Left lung (tissue), 10 donors: ENCODE measurements around the gene NINL. TPM values are rescaled to one million over a fixed set of nuclear protein-coding genes. Genes with fewer than 3 reads are reported as not detected.

ENCODE experiments used
- ATAC-seq: fragments of 200-7000 bp; cut with Tn5 transposase; one replicate; pipeline ENCODE4 v1.9.1; 2020; ENCODE audit warnings: moderate library complexity
- DNase-seq, 4 donors: peaks; one replicate each; pipeline ENCODE4 v3.0.0-alpha.2; 2013 to 2020
- H3K27ac ChIP-seq, 2 donors: fragments of 200-600 bp; sonication (generic) in 1 of 2; one replicate each; pipeline versions ENCODE4 v1.5.0 to v1.8.0; 2020 to 2021
- H3K27me3 ChIP-seq, 2 donors: fragments of 200-600 bp; sonication (generic) in 1 of 2; one replicate each; pipeline versions ENCODE4 v1.5.0 to v1.8.0; 2020 to 2021
- H3K36me3 ChIP-seq, 2 donors: fragments of 200-600 bp; sonication (generic) in 1 of 2; one replicate each; pipeline versions ENCODE4 v1.5.0 to v1.8.0; 2020 to 2021
- H3K4me1 ChIP-seq, 2 donors: fragments of 200-600 bp; one replicate each; pipeline ENCODE4 v1.8.0; 2021
- H3K4me3 ChIP-seq, 2 donors: fragments of 200-600 bp; sonication (generic) in 1 of 2; one replicate each; pipeline versions ENCODE4 v1.5.0 to v1.8.0; 2020 to 2021; ENCODE audit warnings: mild to moderate bottlenecking in 1 of 2
- H3K9me3 ChIP-seq, 2 donors: fragments of 200-600 bp; sonication (generic) in 1 of 2; one replicate each; pipeline versions ENCODE4 v1.5.0 to v1.8.0; 2020 to 2021
- intact Hi-C, 2 donors: fragments of 100-400 bp; cut with DNase I; formaldehyde crosslinking; loops; one replicate each; pipeline versions ENCODE4 v1.11.2 to v1.14.2; 2022
- polyA plus RNA-seq, 6 donors: library from polyadenylated mRNA; unstranded; fragments of 120-200 nt; gene quantifications; one replicate each; pipeline ENCODE4 v1.2.1, GENCODE V29; 2013; ENCODE audit not compliant: insufficient read length in 6 of 6
- total RNA-seq, 2 donors: library from RNA; stranded (reverse); fragmentation: NEBNext Ultra II Directional; extraction: Animal tissue kit (Norgen Biotek cat#: 25700); gene quantifications; one replicate each; pipeline ENCODE4 v1.2.1, GENCODE V29; 2021
- TF ChIP-seq, protein P1 (sequence below), 2 donors: fragments of 200-600 bp; sonication (generic) in 1 of 2; IDR thresholded peaks; one replicate each; pipeline versions ENCODE4 v1.5.0 to v1.8.0; 2021; ENCODE audit warnings: antibody characterized with exemption in 2 of 2
- donor health status: DM: no; HTN: yes; CAD: no.
- donor health status: DM: no; HTN: no; CAD: no.

The NINL gene
- total and polyA plus RNA-seq, 8 donors = 9.6 to 78.8 (median 67.8) TPM

DNA sequence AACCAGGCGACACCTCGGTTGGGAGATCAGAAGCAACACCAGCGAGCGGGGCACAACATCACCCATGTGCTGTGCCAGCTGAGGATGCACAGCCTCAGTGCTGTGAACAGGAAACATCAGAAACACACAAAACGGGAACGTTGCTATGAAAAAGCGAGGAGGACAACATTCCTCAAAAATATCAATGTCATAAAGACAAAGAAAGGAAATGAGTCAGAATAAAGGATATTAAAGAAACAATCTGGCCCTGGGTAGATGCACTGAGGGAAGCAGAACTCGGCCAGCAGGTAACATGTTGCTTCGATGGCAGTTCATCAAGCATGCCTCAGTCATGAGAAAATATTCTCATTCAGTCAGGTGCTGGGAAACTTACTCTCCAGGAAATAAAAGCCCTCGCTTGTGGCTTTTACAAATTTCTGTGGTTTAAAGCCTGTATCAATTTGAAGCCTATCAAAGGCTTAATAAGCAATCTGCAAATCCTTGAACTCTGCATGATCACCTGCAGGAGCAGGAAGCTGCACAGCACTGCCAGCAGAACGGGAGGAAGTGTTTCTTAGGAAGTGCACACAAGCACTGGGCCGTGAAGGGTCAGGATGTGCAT is 100.3 kb downstream of the NINL start:
- TF ChIP-seq, protein P1, sequence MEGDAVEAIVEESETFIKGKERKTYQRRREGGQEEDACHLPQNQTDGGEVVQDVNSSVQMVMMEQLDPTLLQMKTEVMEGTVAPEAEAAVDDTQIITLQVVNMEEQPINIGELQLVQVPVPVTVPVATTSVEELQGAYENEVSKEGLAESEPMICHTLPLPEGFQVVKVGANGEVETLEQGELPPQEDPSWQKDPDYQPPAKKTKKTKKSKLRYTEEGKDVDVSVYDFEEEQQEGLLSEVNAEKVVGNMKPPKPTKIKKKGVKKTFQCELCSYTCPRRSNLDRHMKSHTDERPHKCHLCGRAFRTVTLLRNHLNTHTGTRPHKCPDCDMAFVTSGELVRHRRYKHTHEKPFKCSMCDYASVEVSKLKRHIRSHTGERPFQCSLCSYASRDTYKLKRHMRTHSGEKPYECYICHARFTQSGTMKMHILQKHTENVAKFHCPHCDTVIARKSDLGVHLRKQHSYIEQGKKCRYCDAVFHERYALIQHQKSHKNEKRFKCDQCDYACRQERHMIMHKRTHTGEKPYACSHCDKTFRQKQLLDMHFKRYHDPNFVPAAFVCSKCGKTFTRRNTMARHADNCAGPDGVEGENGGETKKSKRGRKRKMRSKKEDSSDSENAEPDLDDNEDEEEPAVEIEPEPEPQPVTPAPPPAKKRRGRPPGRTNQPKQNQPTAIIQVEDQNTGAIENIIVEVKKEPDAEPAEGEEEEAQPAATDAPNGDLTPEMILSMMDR (IDR thresholded peaks at IDR 0.05) = no peak
- DNase-seq = peak in 1 of 4 donors; percentile 22
- H3K36me3 ChIP-seq = peaks cover 0 to 14% of the 10 kb centered on the region in 2 donors
- H3K9me3 ChIP-seq = no peaks in the 10 kb centered on the region
- no peak for ATAC-seq
- H3K27ac ChIP-seq = no peak overlapping the region
- H3K4me1 ChIP-seq = no peaks in the 10 kb centered on the region
- intact Hi-C loops = no loop called here
- H3K27me3 ChIP-seq = no peaks in the 10 kb centered on the region
- no peak overlapping the region for H3K4me3 ChIP-seq

DNA sequence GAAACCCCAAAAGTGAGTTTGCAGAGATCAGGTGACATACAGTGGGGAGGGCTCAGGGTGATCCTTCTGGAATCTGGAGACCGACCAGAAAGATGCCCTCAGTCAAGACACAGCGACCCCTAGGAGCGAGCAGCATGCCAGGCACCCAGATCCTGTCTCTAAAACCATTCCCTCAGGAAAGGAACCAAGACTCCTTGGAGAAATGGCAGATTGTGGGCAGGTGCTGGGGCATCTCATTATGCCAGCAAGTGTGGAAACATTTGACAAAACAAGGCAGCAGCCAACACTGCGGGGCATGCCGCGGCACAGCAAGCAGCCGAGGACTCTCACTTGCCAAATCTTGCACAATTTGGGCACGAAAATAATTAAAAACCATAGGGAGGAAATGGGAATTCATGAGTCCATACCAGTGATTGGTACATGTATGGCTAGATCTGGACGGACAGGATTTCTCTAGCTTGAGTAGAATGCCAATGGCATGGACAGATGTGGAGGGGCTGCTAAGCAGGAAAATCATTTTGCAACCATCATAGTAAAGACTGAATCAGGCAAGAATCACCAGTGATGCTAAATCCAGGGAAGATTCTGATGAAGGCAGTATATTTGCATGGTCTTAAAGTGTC is 101.0 kb downstream of the NINL start:
- DNase-seq (peak in 1 of 4 donors; percentile 28), ATAC-seq (no peak)
- Histone ChIP-seq H3K9me3 (no peaks in the 10 kb centered on the region), H3K4me3 (no peak overlapping the region), H3K4me1 (no peaks in the 10 kb centered on the region), H3K27ac (no peak overlapping the region), H3K36me3 (peaks cover 0 to 14% of the 10 kb centered on the region in 2 donors), H3K27me3 (no peaks in the 10 kb centered on the region)
- intact Hi-C loops = no loop called here
- TF ChIP-seq, protein P1 (IDR thresholded peaks at IDR 0.05) = no peak

DNA sequence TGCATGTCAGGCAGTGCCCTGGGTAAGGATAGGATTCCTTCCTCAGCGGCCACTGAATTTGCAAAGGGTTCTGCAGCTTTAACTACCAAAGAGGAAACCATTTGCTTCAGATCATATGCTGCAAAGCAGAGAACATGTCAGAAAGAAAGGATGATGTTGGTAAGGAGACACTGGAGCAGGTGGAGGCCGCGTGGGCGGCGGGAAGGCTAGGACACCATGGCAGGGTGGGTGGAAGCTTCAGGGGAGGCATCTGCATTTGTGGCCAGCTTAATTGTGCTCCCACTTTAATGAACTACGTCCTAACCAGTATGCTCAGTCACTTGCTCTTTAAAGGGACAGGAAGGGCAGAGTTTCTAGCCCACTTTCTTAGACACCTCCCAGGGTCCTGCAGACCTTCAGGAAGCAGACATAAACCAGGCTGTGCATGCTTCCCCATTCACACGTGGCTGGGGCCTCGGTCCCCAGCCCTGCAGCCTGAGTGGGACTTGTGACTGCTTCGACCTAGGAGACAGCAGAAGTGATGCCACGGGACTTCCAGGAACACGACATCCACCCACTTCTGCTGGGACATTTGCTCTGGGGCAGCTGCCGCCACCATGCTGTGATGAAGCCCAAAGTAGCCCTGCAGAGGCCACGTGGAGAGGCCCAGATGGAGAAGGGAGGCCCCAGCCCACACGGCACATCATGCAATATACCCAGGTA is 101.7 kb downstream of the NINL start:
- TF ChIP-seq, protein P1 (IDR thresholded peaks at IDR 0.05) = no peak
- intact Hi-C loops = no loop called here
- Histone ChIP-seq H3K36me3 (peaks cover 0 to 18% of the 10 kb centered on the region in 2 donors), H3K4me3 (no peak overlapping the region), H3K9me3 (no peaks in the 10 kb centered on the region), H3K27ac (no peak overlapping the region), H3K27me3 (no peaks in the 10 kb centered on the region), H3K4me1 (no peaks in the 10 kb centered on the region)
- DNase-seq (peak in 1 of 4 donors; percentile 28), ATAC-seq (no peak)

DNA sequence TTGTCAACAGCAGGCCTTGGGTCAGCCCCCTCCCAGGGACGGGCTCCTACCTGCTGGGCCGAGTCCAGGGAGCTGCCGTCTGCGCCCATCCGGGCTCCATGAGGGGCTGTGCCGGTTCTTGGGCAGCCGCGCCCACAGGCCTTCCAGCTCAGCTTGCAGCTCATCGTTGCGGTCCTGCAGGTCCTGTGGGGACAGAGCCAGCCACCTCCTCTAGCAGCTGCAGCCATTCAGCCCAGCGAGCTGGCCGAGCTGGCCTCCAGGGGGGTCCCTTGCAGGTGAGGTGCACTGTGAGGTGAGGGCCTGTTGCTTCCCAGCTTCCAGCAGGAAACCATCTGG is 103.4 kb downstream of the NINL start:
- no peaks in the 10 kb centered on the region for H3K4me1 ChIP-seq
- ATAC-seq (no peak), DNase-seq (peak in 1 of 4 donors; percentile 69)
- no peak overlapping the region for H3K27ac ChIP-seq
- no peak overlapping the region for H3K4me3 ChIP-seq
- no peaks in the 10 kb centered on the region for H3K27me3 ChIP-seq
- no peaks in the 10 kb centered on the region for H3K9me3 ChIP-seq
- peaks cover 0 to 22% of the 10 kb centered on the region in 2 donors for H3K36me3 ChIP-seq
- TF ChIP-seq, protein P1 (IDR thresholded peaks at IDR 0.05) = no peak
- intact Hi-C loops = no loop called here

DNA sequence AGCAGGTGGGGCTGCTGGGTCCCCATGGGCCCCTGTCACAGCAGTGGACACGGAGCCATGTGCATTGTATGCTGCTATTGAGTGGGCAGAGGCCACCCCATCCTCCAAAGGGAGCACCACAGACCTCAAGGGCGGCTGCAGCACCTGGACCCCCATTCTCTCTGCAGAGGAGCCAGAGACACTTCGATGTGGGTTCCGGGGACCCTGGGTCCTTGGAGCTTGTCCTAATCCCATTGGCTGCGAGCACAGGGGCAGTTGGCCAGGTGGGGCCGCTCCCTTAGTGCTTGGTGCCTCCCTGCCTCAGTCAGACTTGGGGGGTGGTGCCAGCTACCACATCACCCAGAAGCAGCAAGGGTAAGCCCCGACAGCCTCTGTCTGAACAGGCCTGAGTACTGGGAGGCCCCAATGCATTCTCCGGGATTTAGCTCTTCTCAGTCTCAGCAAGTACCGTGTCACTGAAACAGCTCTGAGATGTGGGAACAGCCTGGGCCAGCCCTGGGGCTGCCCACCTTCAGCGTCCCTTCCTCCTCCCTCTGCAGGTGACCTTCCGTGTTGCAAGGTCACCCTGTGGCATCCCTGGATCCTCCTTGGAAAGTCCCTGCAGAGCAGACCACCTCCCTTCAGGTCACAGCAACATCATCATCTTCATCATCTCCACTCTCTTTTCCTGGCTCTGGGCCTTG is 104.0 kb downstream of the NINL start:
- no peaks in the 10 kb centered on the region for H3K4me1 ChIP-seq
- peak in 1 of 4 donors; percentile 49 for DNase-seq
- H3K4me3 ChIP-seq = no peak overlapping the region
- H3K27me3 ChIP-seq = no peaks in the 10 kb centered on the region
- TF ChIP-seq, protein P1 (IDR thresholded peaks at IDR 0.05) = no peak
- no peak for ATAC-seq
- no peaks in the 10 kb centered on the region for H3K9me3 ChIP-seq
- peaks cover 0 to 25% of the 10 kb centered on the region in 2 donors for H3K36me3 ChIP-seq
- H3K27ac ChIP-seq = no peak overlapping the region
- intact Hi-C loops = no loop called here
